HG03565 (cell line): ENCODE results near the gene MAD1L1.
"Not testable (repeated sequence)": the region's sequence is repeated elsewhere in the genome, so short reads cannot be mapped to it uniquely, and the experiment has no call there.

Experiments used
- ATAC-seq: cut with Tn5 transposase; IDR thresholded peaks from one replicate; pipeline ENCODE4 v1.9.1; 2021; ENCODE audit warnings: mild to moderate bottlenecking, moderate library complexity; ENCODE audit not compliant: unreplicated experiment

The MAD1L1 gene

GRCh38 chr7:1875392-1876199, 357.1 kb downstream of the MAD1L1 start:
- not testable (repeated sequence) for ATAC-seq

- not testable (repeated sequence) for ATAC-seq
These were observed 358.0 kb downstream of the MAD1L1 start for GRCh38 chr7:1874590-1875391.

- no peak for ATAC-seq
These were observed 358.7 kb downstream of the MAD1L1 start for GRCh38 chr7:1873857-1874589.

- no peak for ATAC-seq
These were observed 359.3 kb downstream of the MAD1L1 start for GRCh38 chr7:1873421-1873820.

- ATAC-seq, result no peak
These were observed 359.7 kb downstream of the MAD1L1 start for GRCh38 chr7:1873070-1873405.

- no peak for ATAC-seq
These were observed 360.3 kb downstream of the MAD1L1 start for GRCh38 chr7:1872191-1873069.

GRCh38 chr7:1869452-1870130, 363.2 kb downstream of the MAD1L1 start:
- ATAC-seq, result no peak

- no peak for ATAC-seq
These were observed 364.1 kb downstream of the MAD1L1 start for GRCh38 chr7:1868516-1869165.

- no peak for ATAC-seq
These were observed 365.1 kb downstream of the MAD1L1 start for GRCh38 chr7:1867370-1868260.

GRCh38 chr7:1866601-1867000, 366.1 kb downstream of the MAD1L1 start:
- ATAC-seq, result no peak

- no peak for ATAC-seq
These were observed 367.0 kb downstream of the MAD1L1 start for GRCh38 chr7:1865571-1866255.

- ATAC-seq, result no peak
These were observed 367.7 kb downstream of the MAD1L1 start for GRCh38 chr7:1865000-1865555.

GRCh38 chr7:1864161-1864940, 368.4 kb downstream of the MAD1L1 start:
- ATAC-seq, result no peak

GRCh38 chr7:1863091-1863900, 369.4 kb downstream of the MAD1L1 start:
- no peak for ATAC-seq

GRCh38 chr7:1862560-1862959, 370.2 kb downstream of the MAD1L1 start:
- ATAC-seq, result no peak
